DND-41 (cell line): ENCODE results near the gene C4BPB.

ENCODE experiments used
- EZH2 ChIP-seq: IDR thresholded peaks from 3 replicates; pipeline ENCODE4 v1.6.1; 2012; ENCODE audit warnings: borderline replicate concordance, low read depth, mild to moderate bottlenecking, moderate library complexity, low read length, inconsistent platforms; ENCODE audit not compliant: severe bottlenecking
- TF ChIP-seq, protein P1 (sequence below): IDR thresholded peaks from 2 replicates; pipeline ENCODE4 v1.5.1; 2012; ENCODE audit warnings: borderline replicate concordance, low read length, moderate library complexity, mild to moderate bottlenecking; ENCODE audit not compliant: poor library complexity, severe bottlenecking; ENCODE audit errors: extremely low read depth

DNA sequence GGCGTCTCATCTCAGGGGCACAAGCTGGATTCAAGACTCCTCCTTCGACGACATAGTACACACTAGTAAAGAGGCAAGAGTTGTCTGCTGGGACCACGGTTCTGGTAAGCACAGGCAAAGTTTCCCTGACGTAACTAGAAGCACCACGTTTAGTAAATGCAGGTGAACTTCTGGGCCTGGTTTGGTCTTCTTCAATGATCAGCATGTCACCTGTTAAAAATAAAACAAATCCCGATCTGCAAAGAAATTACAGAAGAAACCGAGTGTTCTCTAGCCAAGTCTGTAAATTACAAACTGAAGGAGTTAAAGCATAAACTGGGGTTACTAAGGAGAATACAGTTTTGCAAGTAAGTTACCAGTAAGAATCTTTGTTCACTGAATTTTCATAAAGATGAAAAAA lies 39.1 kb upstream of the C4BPB start:
- TF ChIP-seq, protein P1, sequence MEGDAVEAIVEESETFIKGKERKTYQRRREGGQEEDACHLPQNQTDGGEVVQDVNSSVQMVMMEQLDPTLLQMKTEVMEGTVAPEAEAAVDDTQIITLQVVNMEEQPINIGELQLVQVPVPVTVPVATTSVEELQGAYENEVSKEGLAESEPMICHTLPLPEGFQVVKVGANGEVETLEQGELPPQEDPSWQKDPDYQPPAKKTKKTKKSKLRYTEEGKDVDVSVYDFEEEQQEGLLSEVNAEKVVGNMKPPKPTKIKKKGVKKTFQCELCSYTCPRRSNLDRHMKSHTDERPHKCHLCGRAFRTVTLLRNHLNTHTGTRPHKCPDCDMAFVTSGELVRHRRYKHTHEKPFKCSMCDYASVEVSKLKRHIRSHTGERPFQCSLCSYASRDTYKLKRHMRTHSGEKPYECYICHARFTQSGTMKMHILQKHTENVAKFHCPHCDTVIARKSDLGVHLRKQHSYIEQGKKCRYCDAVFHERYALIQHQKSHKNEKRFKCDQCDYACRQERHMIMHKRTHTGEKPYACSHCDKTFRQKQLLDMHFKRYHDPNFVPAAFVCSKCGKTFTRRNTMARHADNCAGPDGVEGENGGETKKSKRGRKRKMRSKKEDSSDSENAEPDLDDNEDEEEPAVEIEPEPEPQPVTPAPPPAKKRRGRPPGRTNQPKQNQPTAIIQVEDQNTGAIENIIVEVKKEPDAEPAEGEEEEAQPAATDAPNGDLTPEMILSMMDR = no peak
- no peak for TF ChIP-seq EZH2
